Measurements from ENCODE around the gene SLC39A11.

DNA sequence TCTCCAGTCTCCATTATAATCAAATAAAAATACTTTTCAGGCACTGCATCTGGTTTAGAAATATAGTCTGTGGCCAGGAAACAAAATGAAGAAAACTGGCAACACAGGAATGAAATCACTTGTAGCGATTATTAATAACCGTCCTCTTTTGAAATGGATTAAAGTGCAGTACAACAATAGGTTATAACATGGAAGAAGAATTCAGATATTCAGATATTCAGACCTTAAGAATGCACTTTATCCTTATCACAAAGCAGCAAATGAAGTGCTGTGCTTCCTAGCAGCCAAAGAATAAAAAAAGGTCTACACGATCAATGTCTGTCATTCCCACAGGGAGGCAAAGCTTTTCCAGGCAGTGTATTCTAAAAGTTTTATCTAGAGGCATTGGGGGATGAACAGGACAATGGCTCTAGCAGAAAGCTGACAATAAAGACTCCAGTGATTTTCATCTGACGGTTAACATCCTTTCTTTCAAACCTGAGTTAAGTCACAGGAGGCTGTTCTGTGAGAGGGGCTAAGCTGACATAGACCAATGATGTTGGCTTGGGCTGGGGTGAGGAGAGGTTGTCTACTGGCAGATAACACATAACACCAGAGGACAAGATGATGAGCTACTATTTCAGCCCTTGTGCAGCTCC lies 259.2 kb downstream of the SLC39A11 start:
- TF ChIP-seq, protein P1, sequence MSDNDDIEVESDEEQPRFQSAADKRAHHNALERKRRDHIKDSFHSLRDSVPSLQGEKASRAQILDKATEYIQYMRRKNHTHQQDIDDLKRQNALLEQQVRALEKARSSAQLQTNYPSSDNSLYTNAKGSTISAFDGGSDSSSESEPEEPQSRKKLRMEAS (IDR thresholded peaks at IDR 0.05), result no peak
- no peak for TF ChIP-seq YY1 (IDR thresholded peaks at IDR 0.05; ENCODE audit: low read depth)
- TF ChIP-seq RAD21 (IDR thresholded peaks at IDR 0.05; ENCODE audit: low read depth), result no peak
